ENCODE data around the gene ZWINT. TPM values are rescaled to one million over a fixed set of nuclear protein-coding genes. Genes with fewer than 3 reads are reported as not detected.

The ZWINT gene
- total and polyA plus RNA-seq, 11 donors = 0.65 to 11.0 (median 1.5) TPM

DNA sequence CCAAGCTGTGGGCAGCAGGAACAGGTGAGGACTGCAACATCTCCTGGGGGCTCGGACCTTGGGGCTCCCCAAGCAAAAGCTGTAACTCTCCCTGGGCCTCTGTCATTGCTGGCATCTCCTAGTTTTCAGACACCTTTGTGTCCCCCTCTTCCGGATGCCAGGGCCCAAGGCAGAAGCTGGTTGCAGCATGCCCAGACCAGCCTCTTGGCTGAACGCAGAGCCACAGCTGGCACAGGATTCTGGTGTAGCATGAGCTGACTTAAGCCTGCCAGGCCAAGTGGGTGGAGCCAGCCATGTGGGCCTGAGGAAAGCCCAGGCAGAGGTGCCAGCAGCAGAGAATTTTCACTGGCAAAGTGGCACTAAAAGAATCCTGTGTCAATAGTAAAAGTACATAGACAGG is 43.5 kb downstream of the ZWINT start:
- intact Hi-C loops (cut with DNase I) = no loop called here
- H3K36me3 ChIP-seq = no peaks in the 10 kb centered on the region
- no peak for ATAC-seq
- TF ChIP-seq, protein P1, sequence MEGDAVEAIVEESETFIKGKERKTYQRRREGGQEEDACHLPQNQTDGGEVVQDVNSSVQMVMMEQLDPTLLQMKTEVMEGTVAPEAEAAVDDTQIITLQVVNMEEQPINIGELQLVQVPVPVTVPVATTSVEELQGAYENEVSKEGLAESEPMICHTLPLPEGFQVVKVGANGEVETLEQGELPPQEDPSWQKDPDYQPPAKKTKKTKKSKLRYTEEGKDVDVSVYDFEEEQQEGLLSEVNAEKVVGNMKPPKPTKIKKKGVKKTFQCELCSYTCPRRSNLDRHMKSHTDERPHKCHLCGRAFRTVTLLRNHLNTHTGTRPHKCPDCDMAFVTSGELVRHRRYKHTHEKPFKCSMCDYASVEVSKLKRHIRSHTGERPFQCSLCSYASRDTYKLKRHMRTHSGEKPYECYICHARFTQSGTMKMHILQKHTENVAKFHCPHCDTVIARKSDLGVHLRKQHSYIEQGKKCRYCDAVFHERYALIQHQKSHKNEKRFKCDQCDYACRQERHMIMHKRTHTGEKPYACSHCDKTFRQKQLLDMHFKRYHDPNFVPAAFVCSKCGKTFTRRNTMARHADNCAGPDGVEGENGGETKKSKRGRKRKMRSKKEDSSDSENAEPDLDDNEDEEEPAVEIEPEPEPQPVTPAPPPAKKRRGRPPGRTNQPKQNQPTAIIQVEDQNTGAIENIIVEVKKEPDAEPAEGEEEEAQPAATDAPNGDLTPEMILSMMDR (IDR thresholded peaks at IDR 0.05) = no peak
- TF ChIP-seq POLR2A (IDR thresholded peaks at IDR 0.05) = no peak
- peaks cover 0 to 15% (median 7%) of the 10 kb centered on the region in 12 donors for H3K9me3 ChIP-seq
- H3K4me1 ChIP-seq = no peaks in the 10 kb centered on the region
- DNase-seq = no peak
- 68 to 88% (median 82%) methylated on average over 3 of the region's 3 CpGs for WGBS, 4 donors
- no peak overlapping the region for H3K27ac ChIP-seq
- H3K4me3 ChIP-seq = no peak overlapping the region
- H3K27me3 ChIP-seq = no peaks in the 10 kb centered on the region

DNA sequence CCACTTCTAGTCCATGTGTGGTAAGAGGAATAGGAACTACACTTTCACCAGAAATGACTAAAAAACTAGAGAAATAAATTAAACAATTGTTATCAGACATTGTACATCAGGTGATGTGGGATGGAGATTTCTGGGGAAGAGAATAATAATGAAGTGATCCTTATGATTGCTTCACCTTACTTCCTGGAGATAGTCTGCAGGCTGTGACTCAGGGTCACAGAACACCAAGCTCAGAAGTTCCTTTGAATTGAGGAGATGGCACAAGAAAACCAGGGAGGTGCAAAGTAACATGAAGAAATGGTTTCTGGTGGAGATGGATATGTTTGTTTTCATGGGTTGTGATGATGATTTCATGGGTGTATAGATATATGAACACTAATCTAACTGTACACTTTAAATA is 44.5 kb downstream of the ZWINT start:
- DNase-seq (no peak), ATAC-seq (no peak)
- H3K27ac ChIP-seq = no peak overlapping the region
- no peaks in the 10 kb centered on the region for H3K4me1 ChIP-seq
- H3K36me3 ChIP-seq = no peaks in the 10 kb centered on the region
- peaks cover 0 to 15% (median 7%) of the 10 kb centered on the region in 12 donors for H3K9me3 ChIP-seq
- no peak for TF ChIP-seq POLR2A (IDR thresholded peaks at IDR 0.05)
- TF ChIP-seq, protein P1 (IDR thresholded peaks at IDR 0.05) = no peak
- no peaks in the 10 kb centered on the region for H3K27me3 ChIP-seq
- intact Hi-C loops (cut with DNase I) = no loop called here
- no peak overlapping the region for H3K4me3 ChIP-seq
